GM19463 (cell line): ENCODE results near the gene COL4A2.

Experiments used
- ATAC-seq: cut with Tn5 transposase; IDR thresholded peaks from one replicate; pipeline ENCODE4 v1.9.1; 2021; ENCODE audit warnings: mild to moderate bottlenecking, moderate library complexity; ENCODE audit not compliant: unreplicated experiment

COL4A2 gene

GRCh38 chr13:110306960-110307766 is at the start of gene COL4A2, which contains the start of gene COL4A1:
Gene COL4A2 (plus strand): TSS chr13:110307284. CDS start chr13:110307904, 620 bp downstream.
Gene COL4A1 (minus strand): TSS chr13:110307157. CDS start chr13:110307027, 130 bp downstream.
- no peak for ATAC-seq

- peak; percentile 54 for ATAC-seq
These were observed 49.7 kb upstream of the COL4A2 start for GRCh38 chr13:110257408-110257807.

GRCh38 chr13:110258876-110259631 is 48.0 kb upstream of the COL4A2 start:
- ATAC-seq = no peak

- ATAC-seq = no peak
These were observed 47.4 kb upstream of the COL4A2 start for GRCh38 chr13:110259651-110260050.

GRCh38 chr13:110261166-110262081 is 45.7 kb upstream of the COL4A2 start:
- peak; percentile 79 for ATAC-seq

- ATAC-seq = no peak
These were observed 45.0 kb upstream of the COL4A2 start for GRCh38 chr13:110262082-110262436.

- no peak for ATAC-seq
These were observed 44.4 kb upstream of the COL4A2 start for GRCh38 chr13:110262508-110263291.

- no peak for ATAC-seq
These were observed 43.7 kb upstream of the COL4A2 start for GRCh38 chr13:110263404-110263803.

GRCh38 chr13:110263888-110264287 is 43.2 kb upstream of the COL4A2 start:
- no peak for ATAC-seq

GRCh38 chr13:110264685-110265275 is 42.3 kb upstream of the COL4A2 start:
- ATAC-seq = no peak

- no peak for ATAC-seq
These were observed 41.8 kb upstream of the COL4A2 start for GRCh38 chr13:110265341-110265681.

GRCh38 chr13:110265682-110266430 is 41.2 kb upstream of the COL4A2 start:
- no peak for ATAC-seq

GRCh38 chr13:110266431-110266809 is 40.7 kb upstream of the COL4A2 start:
- no peak for ATAC-seq

- no peak for ATAC-seq
These were observed 40.1 kb upstream of the COL4A2 start for GRCh38 chr13:110266983-110267382.

GRCh38 chr13:110268061-110268460 is 39.0 kb upstream of the COL4A2 start:
- ATAC-seq = no peak

- ATAC-seq = no peak
These were observed 38.4 kb upstream of the COL4A2 start for GRCh38 chr13:110268576-110269185.

- ATAC-seq = no peak
These were observed 37.4 kb upstream of the COL4A2 start for GRCh38 chr13:110269509-110270185.

- no peak for ATAC-seq
These were observed 36.6 kb upstream of the COL4A2 start for GRCh38 chr13:110270507-110270906.
